ENCODE results near the gene BCL2L11. TPM values are rescaled to one million over a fixed set of nuclear protein-coding genes. Genes with fewer than 3 reads are reported as not detected.

The BCL2L11 gene
- total RNA-seq, 1 experiment from 2014 or later: 21.2 TPM

DNA sequence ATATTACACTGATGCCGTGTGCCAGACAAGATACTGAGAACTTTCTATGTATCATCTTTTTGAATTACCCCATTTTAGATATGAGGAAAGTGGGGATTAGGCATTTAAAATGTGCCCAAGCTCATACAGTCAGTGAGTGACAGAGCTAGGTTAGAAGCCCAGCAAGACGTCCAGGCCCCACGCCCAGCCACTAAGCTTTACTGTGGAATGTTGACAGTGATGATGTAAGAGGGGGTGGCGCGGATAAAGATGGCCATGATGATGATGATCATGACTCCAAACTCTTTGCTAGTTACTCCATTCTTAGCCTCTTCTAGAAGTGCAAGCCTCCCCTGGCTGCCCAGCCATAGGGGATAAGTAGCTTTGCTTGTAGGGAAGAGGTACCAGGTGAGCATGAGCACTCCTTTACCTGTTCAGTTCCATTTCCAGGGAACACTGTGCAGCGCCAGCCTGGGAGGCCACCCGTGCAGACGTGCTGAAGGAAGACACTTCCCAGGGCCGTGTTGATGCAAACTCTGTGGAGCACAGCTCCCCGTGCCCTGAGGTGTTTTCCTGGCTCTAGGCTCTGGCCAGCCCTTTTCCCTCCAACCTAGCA is 65.5 kb downstream of the BCL2L11 start:
- H3K4me1 Mint-ChIP-seq: no peaks in the 10 kb centered on the region
- no peak for DNase-seq

More for the DNA sequence above, 65.5 kb downstream of the BCL2L11 start:
- Histone ChIP-seq H2AK5ac (ENCODE audit: insufficient read length, low read length) (no peak overlapping the region), H2BK120ac (ENCODE audit: low read depth, low read length, poor library complexity, severe bottlenecking) (no peak overlapping the region), H3K9ac (ENCODE audit: extremely low read depth, insufficient read length, low read length) (no peak overlapping the region), H3K18ac (ENCODE audit: insufficient read length, low read depth, low read length) (no peak overlapping the region), H3T11ph (ENCODE audit: low read length) (no peak overlapping the region), H3K56ac (ENCODE audit: insufficient read length, low read depth, low read length) (peak overlapping the region; percentile 22), H3K14ac (ENCODE audit: insufficient read depth, low read length) (peak overlapping the region; percentile 24; the same call in 1 of the 2 replicates), H3K27me3 (ENCODE audit: insufficient read depth, low read length) (no peaks in the 10 kb centered on the region), H3K4me2 (ENCODE audit: insufficient read depth, insufficient read length, low read length) (no peak overlapping the region), H3K23me2 (ENCODE audit: insufficient read length, low read depth, low read length, poor library complexity, severe bottlenecking) (no peaks in the 10 kb centered on the region), H4K91ac (ENCODE audit: insufficient read length, low read depth, low read length) (no peak overlapping the region), H2BK12ac (ENCODE audit: insufficient read length, low read depth, low read length) (no peak overlapping the region), H3K79me2 (ENCODE audit: insufficient read depth, low read length) (no peaks in the 10 kb centered on the region), H3K23ac (ENCODE audit: insufficient read length, low read depth, low read length) (no peak overlapping the region), H4K5ac (ENCODE audit: insufficient read length, low read depth, low read length) (no peak overlapping the region), H3K4ac (ENCODE audit: low read depth, low read length) (no peak overlapping the region), H3K79me1 (ENCODE audit: insufficient read depth, low read depth, low read length, poor library complexity, severe bottlenecking) (no peaks in the 10 kb centered on the region), H4K20me1 (ENCODE audit: control insufficient read depth, insufficient read depth, insufficient read length) (no peaks in the 10 kb centered on the region), H2BK20ac (ENCODE audit: low read depth, low read length, poor library complexity, severe bottlenecking) (no peak overlapping the region), H4K8ac (replicated peaks; ENCODE audit: insufficient read length, low read depth, low read length) (no peak overlapping the region), H2BK15ac (ENCODE audit: low read depth, low read length) (no peak overlapping the region), H3K4me1 (ENCODE audit: insufficient read depth, low read length) (no peaks in the 10 kb centered on the region), H2AFZ (ENCODE audit: low read length) (no peak overlapping the region), H2BK5ac (ENCODE audit: insufficient read length, low read length) (no peak overlapping the region), H3K9me3 (ENCODE audit: control insufficient read depth, low read depth, low read length) (no peaks in the 10 kb centered on the region), H3K27ac (ENCODE audit: insufficient read length, low read depth, low read length) (no peak overlapping the region)
- peaks cover 8% of the 10 kb centered on the region for H3K27me3 Mint-ChIP-seq (ENCODE audit: low read depth)
- TF ChIP-seq, protein P1, sequence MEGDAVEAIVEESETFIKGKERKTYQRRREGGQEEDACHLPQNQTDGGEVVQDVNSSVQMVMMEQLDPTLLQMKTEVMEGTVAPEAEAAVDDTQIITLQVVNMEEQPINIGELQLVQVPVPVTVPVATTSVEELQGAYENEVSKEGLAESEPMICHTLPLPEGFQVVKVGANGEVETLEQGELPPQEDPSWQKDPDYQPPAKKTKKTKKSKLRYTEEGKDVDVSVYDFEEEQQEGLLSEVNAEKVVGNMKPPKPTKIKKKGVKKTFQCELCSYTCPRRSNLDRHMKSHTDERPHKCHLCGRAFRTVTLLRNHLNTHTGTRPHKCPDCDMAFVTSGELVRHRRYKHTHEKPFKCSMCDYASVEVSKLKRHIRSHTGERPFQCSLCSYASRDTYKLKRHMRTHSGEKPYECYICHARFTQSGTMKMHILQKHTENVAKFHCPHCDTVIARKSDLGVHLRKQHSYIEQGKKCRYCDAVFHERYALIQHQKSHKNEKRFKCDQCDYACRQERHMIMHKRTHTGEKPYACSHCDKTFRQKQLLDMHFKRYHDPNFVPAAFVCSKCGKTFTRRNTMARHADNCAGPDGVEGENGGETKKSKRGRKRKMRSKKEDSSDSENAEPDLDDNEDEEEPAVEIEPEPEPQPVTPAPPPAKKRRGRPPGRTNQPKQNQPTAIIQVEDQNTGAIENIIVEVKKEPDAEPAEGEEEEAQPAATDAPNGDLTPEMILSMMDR (conservative IDR thresholded peaks at IDR 0.05): no peak
- H3K36me3 Mint-ChIP-seq (ENCODE audit: insufficient read depth in 1 of 3, low read depth in 3 of 3): no peaks in the 10 kb centered on the region
- no peaks in the 10 kb centered on the region for H3K9me3 Mint-ChIP-seq
- WGBS (ENCODE audit: extremely low coverage, insufficient read length, low lambda C conversion rate): no CpG with 5 or more reads among the region's 10 CpGs
- H3K4me3 Mint-ChIP-seq: no peak overlapping the region
- H3K27ac Mint-ChIP-seq: no peak overlapping the region

Data from H9 (cell line).